Upper lobe of right lung (tissue), 1 donor: Measurements from ENCODE around the gene SMOC2. TPM values are rescaled to one million over a fixed set of nuclear protein-coding genes. Genes with fewer than 3 reads are reported as not detected.

ENCODE experiments used
- ATAC-seq: fragments of 200-7000 bp; cut with Tn5 transposase; one replicate; pipeline ENCODE4 v1.9.1; 2020; ENCODE audit warnings: mild to moderate bottlenecking, moderate library complexity
- DNase-seq: peaks from one replicate; pipeline ENCODE4 v3.0.0-alpha.2; 2020
- H3K27ac ChIP-seq: fragments of 200-600 bp; one replicate; pipeline ENCODE4 v1.8.0; 2022
- H3K27me3 ChIP-seq: fragments of 200-600 bp; one replicate; pipeline ENCODE4 v1.8.0; 2022; ENCODE audit warnings: mild to moderate bottlenecking
- H3K36me3 ChIP-seq: fragments of 200-600 bp; one replicate; pipeline ENCODE4 v1.8.0; 2022
- H3K4me1 ChIP-seq: fragments of 200-600 bp; one replicate; pipeline ENCODE4 v1.8.0; 2022
- H3K4me3 ChIP-seq: fragments of 200-600 bp; one replicate; pipeline ENCODE4 v1.8.0; 2022; ENCODE audit warnings: mild to moderate bottlenecking
- H3K9me3 ChIP-seq: fragments of 200-600 bp; one replicate; pipeline ENCODE4 v1.8.0; 2022
- intact Hi-C: fragments of 100-400 bp; cut with DNase I; formaldehyde crosslinking; loops from one replicate; pipeline ENCODE4 v1.11.0; 2022
- total RNA-seq: library from RNA; stranded (reverse); fragmentation: NEBNext Ultra II Directional; extraction: Animal tissue kit (Norgen Biotek cat#: 25700); gene quantifications from one replicate; pipeline ENCODE4 v1.2.1, GENCODE V29; 2021
- TF ChIP-seq, protein P1 (sequence below): fragments of 200-600 bp; IDR thresholded peaks from one replicate; pipeline ENCODE4 v1.8.0; 2022; ENCODE audit warnings: antibody characterized with exemption
- donor health status: DM: no; HTN: yes; CAD: no; lungs with severe emphysema.

The SMOC2 gene
- total RNA-seq, 1 donor from 2014 or later, result 33.1 TPM

DNA sequence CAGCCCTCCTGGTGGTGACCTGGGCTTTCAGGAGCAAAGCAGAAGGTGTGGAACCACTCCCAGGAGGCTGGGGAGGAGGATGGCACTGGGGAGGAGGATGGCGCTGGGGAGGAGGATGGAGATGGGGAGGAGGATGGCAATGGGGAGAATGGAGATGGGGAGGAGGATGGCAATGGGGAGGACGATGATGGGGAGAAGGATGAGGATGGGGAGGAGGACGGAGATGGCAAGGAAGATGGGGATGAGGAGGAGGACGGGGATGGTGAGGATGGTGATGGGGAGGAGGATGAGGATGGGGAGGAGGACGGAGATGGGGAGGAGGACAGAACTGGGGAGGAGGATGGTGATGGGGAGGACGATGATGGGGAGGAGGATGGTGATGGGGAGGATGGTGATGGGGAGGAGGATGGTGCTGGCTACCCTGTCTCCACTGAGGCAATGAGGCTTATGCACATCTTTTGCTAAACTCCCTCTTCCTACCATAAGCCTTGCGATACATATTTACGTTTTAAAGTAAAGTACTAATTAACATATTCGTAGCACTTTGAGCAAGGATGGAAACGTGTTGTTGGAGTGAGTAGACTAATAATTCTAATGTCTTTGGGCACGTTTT, 7.4 kb downstream of the SMOC2 start:
- no peaks in the 10 kb centered on the region for H3K4me1 ChIP-seq
- no peaks in the 10 kb centered on the region for H3K9me3 ChIP-seq
- peak; percentile 17 for ATAC-seq
- no peak overlapping the region for H3K4me3 ChIP-seq
- peaks cover 17% of the 10 kb centered on the region for H3K27me3 ChIP-seq
- no peak for DNase-seq
- intact Hi-C loops, result no loop called here
- TF ChIP-seq, protein P1, sequence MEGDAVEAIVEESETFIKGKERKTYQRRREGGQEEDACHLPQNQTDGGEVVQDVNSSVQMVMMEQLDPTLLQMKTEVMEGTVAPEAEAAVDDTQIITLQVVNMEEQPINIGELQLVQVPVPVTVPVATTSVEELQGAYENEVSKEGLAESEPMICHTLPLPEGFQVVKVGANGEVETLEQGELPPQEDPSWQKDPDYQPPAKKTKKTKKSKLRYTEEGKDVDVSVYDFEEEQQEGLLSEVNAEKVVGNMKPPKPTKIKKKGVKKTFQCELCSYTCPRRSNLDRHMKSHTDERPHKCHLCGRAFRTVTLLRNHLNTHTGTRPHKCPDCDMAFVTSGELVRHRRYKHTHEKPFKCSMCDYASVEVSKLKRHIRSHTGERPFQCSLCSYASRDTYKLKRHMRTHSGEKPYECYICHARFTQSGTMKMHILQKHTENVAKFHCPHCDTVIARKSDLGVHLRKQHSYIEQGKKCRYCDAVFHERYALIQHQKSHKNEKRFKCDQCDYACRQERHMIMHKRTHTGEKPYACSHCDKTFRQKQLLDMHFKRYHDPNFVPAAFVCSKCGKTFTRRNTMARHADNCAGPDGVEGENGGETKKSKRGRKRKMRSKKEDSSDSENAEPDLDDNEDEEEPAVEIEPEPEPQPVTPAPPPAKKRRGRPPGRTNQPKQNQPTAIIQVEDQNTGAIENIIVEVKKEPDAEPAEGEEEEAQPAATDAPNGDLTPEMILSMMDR, result no peak
- no peaks in the 10 kb centered on the region for H3K36me3 ChIP-seq
- H3K27ac ChIP-seq, result no peak overlapping the region

DNA sequence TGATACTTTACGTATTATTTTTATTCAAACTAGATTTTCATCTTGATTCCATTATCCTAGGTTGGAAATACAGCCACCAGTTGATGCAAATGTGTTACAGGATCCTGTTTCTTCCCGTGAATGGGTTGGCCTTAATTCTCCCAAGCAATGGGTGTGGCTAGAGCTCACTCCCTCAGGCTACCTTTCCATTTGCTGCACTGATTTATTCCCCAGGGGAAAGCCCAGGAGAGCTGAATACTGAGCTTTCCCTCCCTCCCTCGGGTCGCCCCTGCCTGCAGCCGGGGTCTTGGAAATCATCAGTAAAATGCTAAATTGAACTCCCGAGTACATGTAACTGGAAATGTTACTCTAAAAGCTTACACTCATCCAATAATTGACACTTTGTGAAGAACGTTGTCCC, 9.9 kb downstream of the SMOC2 start:
- Histone ChIP-seq H3K27ac (no peak overlapping the region), H3K4me3 (no peak overlapping the region), H3K9me3 (no peaks in the 10 kb centered on the region), H3K27me3 (peaks cover 17% of the 10 kb centered on the region), H3K4me1 (no peaks in the 10 kb centered on the region), H3K36me3 (no peaks in the 10 kb centered on the region)
- ATAC-seq (no peak), DNase-seq (no peak)
- TF ChIP-seq, protein P1, result no peak
- intact Hi-C loops, result no loop called here

DNA sequence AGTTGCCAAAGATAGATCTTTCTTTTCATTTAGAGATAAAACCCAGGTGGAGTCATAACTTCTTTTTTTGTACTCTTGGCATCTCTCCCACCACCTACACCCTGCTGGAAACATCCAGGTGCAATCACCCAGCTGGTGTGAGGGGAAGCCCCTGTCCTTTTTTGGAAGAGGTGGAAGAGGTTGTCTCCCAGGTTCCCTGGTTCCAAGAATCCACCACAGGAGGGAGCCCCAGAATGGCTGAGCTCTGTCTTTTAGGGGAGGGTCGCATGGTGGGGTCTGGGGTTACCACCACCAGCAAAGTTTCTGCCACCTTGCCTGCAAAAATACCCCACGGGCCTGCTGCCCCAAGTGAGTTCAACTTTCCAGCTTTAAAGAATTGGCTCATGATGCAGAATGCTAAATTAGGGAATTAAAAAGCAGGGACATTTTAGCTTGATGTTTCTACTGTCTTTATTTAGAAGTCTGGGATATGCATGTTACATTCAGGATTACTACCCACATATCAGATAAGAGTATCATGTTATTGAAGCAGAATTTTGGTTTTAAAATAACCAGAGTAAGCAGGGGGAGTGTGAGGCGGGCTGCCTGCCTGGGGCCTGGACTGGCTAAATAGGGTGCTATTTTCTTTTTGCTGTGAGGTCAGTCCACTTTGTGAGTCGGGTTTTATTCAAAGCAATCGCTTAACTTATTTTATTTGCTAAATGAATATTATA, 11.0 kb downstream of the SMOC2 start:
- intact Hi-C loops, result no loop called here
- TF ChIP-seq, protein P1, result peak; percentile 25
- no peaks in the 10 kb centered on the region for H3K36me3 ChIP-seq
- H3K27ac ChIP-seq, result no peak overlapping the region
- no peak overlapping the region for H3K4me3 ChIP-seq
- ATAC-seq (no peak), DNase-seq (no peak)
- H3K4me1 ChIP-seq, result no peaks in the 10 kb centered on the region
- H3K9me3 ChIP-seq, result no peaks in the 10 kb centered on the region
- H3K27me3 ChIP-seq, result peaks cover 17% of the 10 kb centered on the region

DNA sequence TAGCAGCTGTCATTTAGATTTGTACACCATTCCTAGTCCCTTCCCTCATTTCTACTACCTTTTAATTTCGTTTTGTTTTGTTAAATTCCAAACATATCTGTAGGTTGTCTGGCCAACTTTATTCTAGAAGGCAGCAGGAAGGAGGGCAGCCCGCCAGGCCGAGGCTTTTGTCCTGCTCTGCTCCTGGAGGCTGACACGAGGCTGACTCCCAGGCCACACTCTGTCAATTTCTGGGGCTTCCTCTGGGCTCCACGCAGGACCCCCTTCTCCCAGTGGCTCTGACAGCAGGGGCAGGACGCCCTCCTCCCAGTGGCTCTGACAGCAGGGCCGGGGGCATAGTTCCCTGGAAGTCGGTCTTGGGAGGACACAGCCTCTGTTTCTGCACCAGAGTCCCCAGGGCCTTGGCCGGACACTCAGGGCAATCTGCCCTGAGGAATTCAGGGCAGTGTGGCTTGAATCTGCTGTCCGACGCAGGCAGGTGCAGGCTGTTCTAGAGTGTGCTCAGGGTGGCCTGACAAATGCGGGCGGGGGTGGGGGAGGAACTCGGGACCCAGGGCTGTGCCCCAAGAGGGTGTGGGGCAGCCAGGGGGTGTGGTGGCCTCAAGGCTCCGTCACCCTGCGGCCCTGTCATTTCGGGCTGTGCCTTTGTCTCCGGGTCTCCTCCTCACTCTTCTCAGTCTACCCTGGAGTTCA, 11.8 kb downstream of the SMOC2 start:
- H3K27me3 ChIP-seq, result peaks cover 17% of the 10 kb centered on the region
- TF ChIP-seq, protein P1, result no peak
- ATAC-seq, result no peak
- no peaks in the 10 kb centered on the region for H3K4me1 ChIP-seq
- no peak overlapping the region for H3K27ac ChIP-seq
- H3K9me3 ChIP-seq, result no peaks in the 10 kb centered on the region
- H3K36me3 ChIP-seq, result no peaks in the 10 kb centered on the region
- no peak for DNase-seq
- no peak overlapping the region for H3K4me3 ChIP-seq
- intact Hi-C loops, result no loop called here

DNA sequence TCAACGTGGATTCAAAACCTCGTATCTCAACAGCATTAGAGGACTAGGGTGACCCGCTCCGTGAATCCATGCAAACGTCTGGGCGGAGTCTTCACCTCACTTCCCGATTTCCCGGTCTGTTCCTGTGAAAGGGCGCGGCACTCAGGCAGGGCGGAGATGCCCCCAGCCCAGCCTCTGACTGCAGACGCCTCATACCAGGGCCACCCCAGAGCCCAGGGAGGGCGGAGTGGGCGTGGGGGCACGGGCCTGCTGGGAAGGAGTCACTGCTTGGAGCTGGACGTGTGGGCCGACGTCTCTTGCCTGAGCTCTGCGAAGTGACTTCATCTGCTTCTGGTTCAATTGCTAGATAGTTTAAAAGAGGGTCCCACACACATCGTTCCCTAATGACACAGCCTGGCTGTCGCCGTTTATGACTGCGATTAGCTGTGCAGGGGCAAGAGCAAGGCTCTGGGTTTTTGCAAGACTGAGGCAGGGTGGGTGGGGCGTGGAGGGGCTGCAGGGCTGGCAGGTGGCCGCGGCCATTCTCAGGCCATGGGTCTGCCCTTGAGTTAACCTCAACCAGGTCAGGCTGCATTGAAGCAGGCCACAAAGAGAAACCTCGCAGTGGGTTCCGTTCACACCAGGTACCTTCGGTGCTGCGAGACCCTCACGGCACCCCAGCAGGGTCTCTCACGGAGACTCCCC, 15.0 kb downstream of the SMOC2 start:
- TF ChIP-seq, protein P1, result no peak
- peaks cover 17% of the 10 kb centered on the region for H3K27me3 ChIP-seq
- no peaks in the 10 kb centered on the region for H3K36me3 ChIP-seq
- no peaks in the 10 kb centered on the region for H3K4me1 ChIP-seq
- no peaks in the 10 kb centered on the region for H3K9me3 ChIP-seq
- no peak for ATAC-seq
- intact Hi-C loops, result no loop called here
- H3K4me3 ChIP-seq, result no peak overlapping the region
- H3K27ac ChIP-seq, result no peak overlapping the region
- DNase-seq, result no peak
